Esophagus muscularis mucosa (tissue), 4 donors: ENCODE results near the gene RHD. TPM values are rescaled to one million over a fixed set of nuclear protein-coding genes. Genes with fewer than 3 reads are reported as not detected.

ENCODE experiments used
- DNase-seq: peaks from one replicate; pipeline ENCODE4 v3.0.0-alpha.2; 2017; ENCODE audit errors: extremely low spot score
- H3K27ac ChIP-seq, 4 donors: fragments of 200-600 bp; sonication (generic); replicated peaks in 1 of 4; 1 replicate in 3 of 4; 2 replicates in 1 of 4; pipeline ENCODE4 v1.5.1; 2016 to 2019; ENCODE audit warnings: mild to moderate bottlenecking in 1 of 4
- H3K27me3 ChIP-seq, 4 donors: fragments of 200-600 bp; sonication (generic); one replicate each; pipeline versions ENCODE4 v1.5.1 to v1.6.0; 2016 to 2019
- H3K36me3 ChIP-seq, 4 donors: fragments of 200-600 bp; sonication (generic); one replicate each; pipeline ENCODE4 v1.5.1; 2016 to 2019
- H3K4me1 ChIP-seq, 4 donors: fragments of 200-600 bp; sonication (generic); one replicate each; pipeline ENCODE4 v1.5.1; 2016 to 2019
- H3K4me3 ChIP-seq, 4 donors: fragments of 200-600 bp; sonication (generic); 1 replicate in 2 of 4; 2 replicates in 2 of 4; pipeline ENCODE4 v1.5.1; 2016 to 2019; ENCODE audit warnings: mild to moderate bottlenecking in 4 of 4, moderate library complexity in 1 of 4
- H3K9me3 ChIP-seq, 4 donors: fragments of 200-600 bp; sonication (generic); 1 replicate in 3 of 4; 2 replicates in 1 of 4; pipeline ENCODE4 v1.5.1; 2016 to 2019
- EP300 ChIP-seq: sonication (generic); formaldehyde crosslinking; IDR thresholded peaks from one replicate; pipeline ENCODE4 v1.6.1; 2017; ENCODE audit warnings: antibody characterized with exemption
- POLR2A ChIP-seq: fragments of 450-650 bp; IDR thresholded peaks from one replicate; pipeline ENCODE4 v1.6.1; 2017; ENCODE audit warnings: antibody characterized with exemption, moderate library complexity, mild to moderate bottlenecking, low read depth
- POLR2AphosphoS5 ChIP-seq, 2 donors: sonication (generic); formaldehyde crosslinking; IDR thresholded peaks; one replicate each; pipeline ENCODE4 v1.6.1; 2017; ENCODE audit warnings: antibody characterized with exemption in 2 of 2
- WGBS: methylation state at CpG from one replicate; pipeline ENCODE4 v1.1.5; 2018; 5-methylcytosine and 5-hydroxymethylcytosine counted together
- intact Hi-C: fragments of 100-400 bp; cut with DNase I; formaldehyde crosslinking; loops from one replicate; pipeline ENCODE4 v1.15.1; 2023
- total RNA-seq, 4 donors: library from RNA; depleted of rRNA; stranded (reverse); fragments of >200 nt; gene quantifications; one replicate each; pipeline versions ENCODE4 v1.1.0 to v1.2.1, GENCODE V29; 2016
- TF ChIP-seq, protein P1 (sequence below), 3 experiments: fragments of 200-600 bp in 2 of 3; fragments of 450-650 bp in 1 of 3; sonication (generic) in 2 of 3; IDR thresholded peaks; one replicate each; pipeline ENCODE4 v1.5.1; 2017 to 2019; ENCODE audit warnings: antibody characterized with exemption in 3 of 3, mild to moderate bottlenecking in 2 of 3, moderate library complexity in 1 of 3

Gene RHD
- total RNA-seq, 4 donors from 2014 or later: not detected

DNA sequence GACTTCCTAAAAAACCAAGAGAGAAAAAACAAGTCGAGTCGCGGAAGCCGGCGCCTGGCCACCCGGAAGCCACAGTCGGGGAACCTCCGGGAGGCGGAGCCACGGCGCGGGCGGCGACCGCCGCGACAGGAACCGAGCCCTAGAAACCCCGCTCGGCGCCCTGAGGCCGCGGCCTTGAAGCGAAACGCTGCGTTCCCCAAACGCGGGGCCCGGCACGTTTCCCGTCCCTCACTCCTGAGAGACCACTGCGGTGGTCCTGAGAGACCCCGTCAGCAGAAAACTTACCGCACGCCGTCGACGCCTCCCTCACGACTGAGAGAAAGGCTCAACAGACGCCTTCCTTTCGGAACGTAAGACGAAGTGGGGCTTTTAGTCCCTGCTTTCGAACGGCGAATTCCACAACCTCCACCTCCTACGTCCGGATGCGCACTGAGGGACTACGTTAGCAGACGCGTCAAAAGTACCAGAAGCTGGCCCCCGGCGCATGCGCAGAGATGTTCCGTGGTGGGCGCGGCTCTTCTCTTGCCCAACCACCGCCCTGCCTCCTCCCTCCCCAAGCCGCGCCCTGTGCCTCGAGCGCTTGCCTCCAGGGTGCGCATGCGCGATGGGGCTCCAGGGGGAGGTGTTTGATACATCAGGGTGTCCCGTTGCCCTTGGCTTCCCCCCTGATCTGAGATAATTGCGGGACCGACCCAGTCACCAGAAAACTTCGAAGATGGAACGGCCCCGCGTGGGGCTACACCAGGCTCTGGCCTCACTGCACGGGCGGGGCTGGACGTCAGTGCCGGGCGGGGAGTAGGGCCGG, 25.1 kb upstream of the RHD start, which contains the start of gene RSRP1:
Gene RSRP1 (minus strand): TSS at position 431 of the 805 bp plus-strand sequence. CDS start 491 bp downstream, outside the sequence.
- peaks cover 29 to 33% (median 31%) of the 10 kb centered on the region in 4 donors for H3K36me3 ChIP-seq
- TF ChIP-seq, protein P1, sequence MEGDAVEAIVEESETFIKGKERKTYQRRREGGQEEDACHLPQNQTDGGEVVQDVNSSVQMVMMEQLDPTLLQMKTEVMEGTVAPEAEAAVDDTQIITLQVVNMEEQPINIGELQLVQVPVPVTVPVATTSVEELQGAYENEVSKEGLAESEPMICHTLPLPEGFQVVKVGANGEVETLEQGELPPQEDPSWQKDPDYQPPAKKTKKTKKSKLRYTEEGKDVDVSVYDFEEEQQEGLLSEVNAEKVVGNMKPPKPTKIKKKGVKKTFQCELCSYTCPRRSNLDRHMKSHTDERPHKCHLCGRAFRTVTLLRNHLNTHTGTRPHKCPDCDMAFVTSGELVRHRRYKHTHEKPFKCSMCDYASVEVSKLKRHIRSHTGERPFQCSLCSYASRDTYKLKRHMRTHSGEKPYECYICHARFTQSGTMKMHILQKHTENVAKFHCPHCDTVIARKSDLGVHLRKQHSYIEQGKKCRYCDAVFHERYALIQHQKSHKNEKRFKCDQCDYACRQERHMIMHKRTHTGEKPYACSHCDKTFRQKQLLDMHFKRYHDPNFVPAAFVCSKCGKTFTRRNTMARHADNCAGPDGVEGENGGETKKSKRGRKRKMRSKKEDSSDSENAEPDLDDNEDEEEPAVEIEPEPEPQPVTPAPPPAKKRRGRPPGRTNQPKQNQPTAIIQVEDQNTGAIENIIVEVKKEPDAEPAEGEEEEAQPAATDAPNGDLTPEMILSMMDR (IDR thresholded peaks at IDR 0.05): peak in 1 of 3 experiments; percentile 13
- no peak for TF ChIP-seq EP300
- TF ChIP-seq POLR2A: peak; percentile 99
- peak; percentile 100 for TF ChIP-seq POLR2AphosphoS5 (IDR thresholded peaks at IDR 0.05)
- DNase-seq: peak; percentile 100
- WGBS: 0% methylated on average over 31 of the region's 79 CpGs
- no peaks in the 10 kb centered on the region for H3K9me3 ChIP-seq
- peak within 1 kb of the TSS; percentile 84 to 91 (median 88) for H3K4me3 ChIP-seq
- intact Hi-C loops: loop anchor here (5.0 to 10.0 kb wide), 2 partner anchors 90 to 558 kb away; partner anchors contain the start of genes SELENON and TMEM50A
- H3K27ac ChIP-seq: peak within 1 kb of the TSS; percentile 99 to 100 (median 99)
- peaks cover 0 to 3% (median 0%) of the 10 kb centered on the region in 4 donors for H3K27me3 ChIP-seq
- peaks cover 28 to 42% (median 35%) of the 10 kb centered on the region in 4 donors for H3K4me1 ChIP-seq

DNA sequence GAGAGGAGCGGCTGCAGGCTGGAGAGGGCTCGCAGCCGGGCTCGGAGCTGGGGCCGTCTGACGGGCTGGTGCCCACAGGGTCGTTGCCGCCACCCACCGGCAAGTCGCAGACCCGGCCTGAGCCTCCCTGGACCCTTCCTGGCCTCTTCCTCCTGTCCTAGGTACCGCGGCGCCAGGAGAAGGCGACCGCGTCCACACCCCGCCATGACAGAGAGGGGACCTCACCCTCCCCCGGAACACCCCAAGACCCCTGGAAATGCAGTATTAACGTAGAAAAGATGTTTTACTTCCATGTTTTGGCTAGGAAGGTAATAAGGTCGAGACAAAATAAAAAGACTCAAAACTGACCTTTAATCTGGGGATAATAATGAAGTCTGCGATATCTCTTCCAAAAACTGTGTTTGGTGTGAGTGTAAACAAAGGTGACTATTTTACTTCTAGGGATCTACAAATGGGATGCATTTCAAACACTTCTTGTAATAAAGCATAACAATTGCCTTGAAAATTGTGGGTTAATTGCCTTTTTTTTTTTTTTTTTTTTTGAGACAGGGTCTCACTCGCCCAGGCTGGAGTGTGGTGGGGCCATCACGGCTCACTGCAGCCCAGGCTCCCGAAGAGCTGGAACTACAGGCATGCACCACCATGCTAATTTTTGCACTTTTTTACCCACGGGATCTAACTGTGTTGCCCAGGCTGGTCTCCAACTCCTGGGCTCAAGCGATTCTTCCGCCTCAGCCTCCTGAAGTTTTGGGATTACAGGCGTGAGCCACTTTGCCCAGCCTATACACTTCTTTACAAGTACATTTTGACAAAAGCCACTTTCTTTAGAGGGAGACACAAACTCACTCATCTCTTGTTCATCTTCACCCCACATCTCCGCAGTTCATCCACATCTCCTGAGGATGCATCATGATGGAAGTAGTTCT, 24.2 kb upstream of the RHD start:
- no peaks in the 10 kb centered on the region for H3K9me3 ChIP-seq
- H3K27ac ChIP-seq: peak overlapping the region; percentile 99 to 100 (median 99)
- intact Hi-C loops: loop anchor here (5.0 to 10.0 kb wide), 2 partner anchors 89 to 557 kb away; partner anchors contain the start of genes SELENON and TMEM50A
- WGBS: 34% methylated on average over 20 of the region's 30 CpGs
- H3K4me1 ChIP-seq: peaks cover 28 to 37% (median 32%) of the 10 kb centered on the region in 4 donors
- DNase-seq: no peak
- peaks cover 0 to 3% (median 0%) of the 10 kb centered on the region in 4 donors for H3K27me3 ChIP-seq
- H3K4me3 ChIP-seq: peak overlapping the region; percentile 84 to 91 (median 88)
- no peak for TF ChIP-seq POLR2AphosphoS5 (IDR thresholded peaks at IDR 0.05)
- no peak for TF ChIP-seq EP300
- TF ChIP-seq, protein P1 (IDR thresholded peaks at IDR 0.05): no peak
- TF ChIP-seq POLR2A: no peak
- H3K36me3 ChIP-seq: peaks cover 20 to 24% (median 23%) of the 10 kb centered on the region in 4 donors

DNA sequence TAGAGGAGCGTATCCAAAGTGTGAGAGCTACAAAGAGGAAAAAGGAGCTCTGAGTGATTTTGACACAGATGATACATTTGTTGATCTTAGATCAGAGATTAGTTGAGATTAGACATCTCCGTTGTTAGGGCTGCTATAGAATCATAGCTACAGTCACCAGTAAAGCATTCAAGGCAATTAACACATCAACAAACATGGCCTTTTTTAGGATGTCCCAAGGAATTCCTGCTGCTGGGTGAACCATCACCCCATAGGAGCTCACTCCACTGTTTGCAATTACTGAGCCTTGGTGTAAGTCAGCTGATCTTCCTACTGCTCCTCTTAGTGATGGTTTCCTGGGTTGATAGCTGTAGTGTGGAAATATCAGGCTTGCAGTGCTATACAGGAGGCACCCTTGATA, 18.4 kb upstream of the RHD start:
- Histone ChIP-seq H3K9me3 (no peaks in the 10 kb centered on the region), H3K27me3 (no peaks in the 10 kb centered on the region), H3K4me3 (no peak overlapping the region), H3K36me3 (no peaks in the 10 kb centered on the region), H3K4me1 (no peaks in the 10 kb centered on the region), H3K27ac (no peak overlapping the region)
- no peak for DNase-seq
- intact Hi-C loops: no loop called here
- WGBS: 85% methylated on average over 2 of the region's 2 CpGs
- TF ChIP-seq, protein P1 (IDR thresholded peaks at IDR 0.05): no peak
- TF ChIP-seq EP300 (no peak), POLR2AphosphoS5 (IDR thresholded peaks at IDR 0.05) (no peak), POLR2A (no peak)

DNA sequence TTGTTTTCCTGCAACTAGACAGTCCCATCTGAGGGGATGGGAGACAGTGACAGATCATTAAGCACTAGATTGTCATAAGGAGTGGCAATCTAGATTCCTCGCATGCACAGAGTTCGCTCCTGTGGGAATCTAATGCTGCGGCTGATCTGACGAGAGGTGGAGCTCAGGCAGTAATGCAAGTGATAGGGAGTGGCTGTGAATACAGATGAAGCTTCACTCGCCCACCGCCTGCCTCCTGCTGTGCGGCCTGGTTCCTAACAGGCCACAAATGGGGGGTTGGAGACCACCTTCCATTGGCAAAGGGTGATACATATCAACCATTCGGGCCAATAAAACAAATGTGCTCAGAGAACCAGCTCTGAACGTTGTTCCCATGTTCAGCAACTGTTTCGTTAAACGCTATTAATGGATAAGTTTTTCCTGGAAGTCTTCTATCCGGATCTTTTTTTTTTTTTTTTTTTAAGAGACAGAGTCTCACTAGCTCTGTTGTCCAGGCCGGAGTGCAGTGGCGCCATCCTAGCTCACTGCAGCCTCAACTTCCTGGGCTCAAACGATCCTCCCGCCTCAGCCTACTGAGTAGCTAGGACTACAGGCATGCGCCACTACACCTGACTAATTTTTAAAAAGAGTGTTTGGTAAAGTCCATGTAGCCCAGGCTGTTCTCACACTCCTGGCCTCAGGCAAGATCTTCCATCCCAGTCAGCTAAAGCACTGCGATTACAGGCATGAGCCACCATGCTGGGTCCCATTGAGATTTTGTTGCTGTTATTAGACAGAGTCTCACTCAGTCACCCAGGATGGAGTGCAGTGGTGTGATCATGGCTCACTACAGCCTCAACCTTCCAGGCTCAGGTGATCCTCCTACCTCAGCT, 16.4 kb upstream of the RHD start:
- no peaks in the 10 kb centered on the region for H3K27me3 ChIP-seq
- intact Hi-C loops: no loop called here
- no peak for DNase-seq
- H3K4me1 ChIP-seq: peaks cover 0 to 4% (median 0%) of the 10 kb centered on the region in 4 donors
- H3K27ac ChIP-seq: no peak overlapping the region
- H3K4me3 ChIP-seq: no peak overlapping the region
- 88% methylated on average over 18 of the region's 18 CpGs for WGBS
- TF ChIP-seq, protein P1 (IDR thresholded peaks at IDR 0.05): no peak
- TF ChIP-seq POLR2AphosphoS5 (IDR thresholded peaks at IDR 0.05): no peak
- no peaks in the 10 kb centered on the region for H3K9me3 ChIP-seq
- H3K36me3 ChIP-seq: no peaks in the 10 kb centered on the region
